H1 (cell line): ENCODE data around the gene SLC4A1.

Experiments
- GABPA ChIP-seq: IDR thresholded peaks from 2 replicates; pipeline ENCODE4 v1.6.1; 2011; ENCODE audit warnings: mild to moderate bottlenecking, low read length, moderate library complexity, borderline replicate concordance; ENCODE audit not compliant: insufficient read depth
- HDAC6 ChIP-seq: IDR thresholded peaks from one replicate; pipeline ENCODE4 v1.7.1; 2012; ENCODE audit warnings: low read depth, mild to moderate bottlenecking, inconsistent platforms, low read length, moderate library complexity
- JUN ChIP-seq: IDR thresholded peaks from 2 replicates; pipeline ENCODE4 v1.6.1; 2011; ENCODE audit warnings: low read depth, mild to moderate bottlenecking, improper control_type of control experiment, low read length
- MAX ChIP-seq: IDR thresholded peaks from 2 replicates; pipeline ENCODE4 v1.6.1; 2012; ENCODE audit warnings: inconsistent platforms
- PHF8 ChIP-seq: fragments of 200-600 bp; sonication (generic); conservative IDR thresholded peaks from 2 replicates; pipeline ENCODE4 v1.7.1; 2012; ENCODE audit warnings: low read depth, mild to moderate bottlenecking, inconsistent platforms, low read length, moderate library complexity
- POLR2A ChIP-seq, 2 experiments: IDR thresholded peaks; 1 replicate in 1 of 2; 2 replicates in 1 of 2; pipeline ENCODE4 v1.6.1; 2011; ENCODE audit warnings: low read depth in 2 of 2, low read length in 2 of 2, mild to moderate bottlenecking in 2 of 2; ENCODE audit errors: control extremely low read depth in 1 of 2
- POLR2AphosphoS5 ChIP-seq: IDR thresholded peaks from 2 replicates; pipeline ENCODE4 v1.6.1; 2011; ENCODE audit warnings: low read depth, low read length
- POU5F1 ChIP-seq: IDR thresholded peaks from 2 replicates; pipeline ENCODE4 v1.6.1; 2011; ENCODE audit warnings: low read depth, mild to moderate bottlenecking, low read length, moderate library complexity
- RAD21 ChIP-seq, 2 experiments: IDR thresholded peaks in 1 of 2; conservative IDR thresholded peaks in 1 of 2; 2 replicates each; pipeline ENCODE4 v1.6.1; 2011; ENCODE audit warnings: low read depth in 2 of 2, low read length in 2 of 2, improper control_type of control experiment in 1 of 2, inconsistent platforms in 1 of 2, mild to moderate bottlenecking in 1 of 2, moderate library complexity in 1 of 2
- TAF1 ChIP-seq: IDR thresholded peaks from 2 replicates; pipeline ENCODE4 v1.6.1; 2011; ENCODE audit warnings: mild to moderate bottlenecking, low read depth, low read length
- YY1 ChIP-seq: IDR thresholded peaks from 2 replicates; pipeline ENCODE4 v1.6.1; 2011; ENCODE audit warnings: low read depth, mild to moderate bottlenecking, low read length
- TF ChIP-seq, protein P1 (sequence below), 3 experiments: IDR thresholded peaks; 1 replicate in 2 of 3; 2 replicates in 1 of 3; pipeline versions ENCODE4 v1.5.1 to v1.6.1; 2011; ENCODE audit warnings: low read length in 3 of 3, mild to moderate bottlenecking in 3 of 3, inconsistent platforms in 2 of 3, low read depth in 1 of 3, moderate library complexity in 1 of 3; ENCODE audit not compliant: insufficient read depth in 1 of 3; ENCODE audit errors: control extremely low read depth in 1 of 3

GRCh38 chr17:44200478-44201155 is 67.3 kb downstream of the SLC4A1 start:
- TF ChIP-seq JUN = no peak
- TF ChIP-seq POU5F1 = no peak
- TF ChIP-seq TAF1 = 0 out of 2 replicates have a peak, but pooled peaks have one; percentile 50
- TF ChIP-seq GABPA = no peak
- TF ChIP-seq RAD21 (IDR thresholded peaks at IDR 0.05 in 1 of 2, conservative IDR thresholded peaks at IDR 0.05 in 1 of 2; ENCODE audit: low read depth in 2 of 2, low read length in 2 of 2) = no peak
- no peak; the same call in 1 of the 2 replicates for TF ChIP-seq POLR2AphosphoS5
- TF ChIP-seq PHF8 = peak; percentile 66
- TF ChIP-seq MAX = no peak
- peak in 1 of 2 experiments; percentile 75; a peak in 2 of 3 replicates for TF ChIP-seq POLR2A (IDR thresholded peaks at IDR 0.05; ENCODE audit: control extremely low read depth in 1 of 2, low read depth in 2 of 2, low read length in 2 of 2)
- no peak for TF ChIP-seq YY1
- no peak for TF ChIP-seq HDAC6
- TF ChIP-seq, protein P1, sequence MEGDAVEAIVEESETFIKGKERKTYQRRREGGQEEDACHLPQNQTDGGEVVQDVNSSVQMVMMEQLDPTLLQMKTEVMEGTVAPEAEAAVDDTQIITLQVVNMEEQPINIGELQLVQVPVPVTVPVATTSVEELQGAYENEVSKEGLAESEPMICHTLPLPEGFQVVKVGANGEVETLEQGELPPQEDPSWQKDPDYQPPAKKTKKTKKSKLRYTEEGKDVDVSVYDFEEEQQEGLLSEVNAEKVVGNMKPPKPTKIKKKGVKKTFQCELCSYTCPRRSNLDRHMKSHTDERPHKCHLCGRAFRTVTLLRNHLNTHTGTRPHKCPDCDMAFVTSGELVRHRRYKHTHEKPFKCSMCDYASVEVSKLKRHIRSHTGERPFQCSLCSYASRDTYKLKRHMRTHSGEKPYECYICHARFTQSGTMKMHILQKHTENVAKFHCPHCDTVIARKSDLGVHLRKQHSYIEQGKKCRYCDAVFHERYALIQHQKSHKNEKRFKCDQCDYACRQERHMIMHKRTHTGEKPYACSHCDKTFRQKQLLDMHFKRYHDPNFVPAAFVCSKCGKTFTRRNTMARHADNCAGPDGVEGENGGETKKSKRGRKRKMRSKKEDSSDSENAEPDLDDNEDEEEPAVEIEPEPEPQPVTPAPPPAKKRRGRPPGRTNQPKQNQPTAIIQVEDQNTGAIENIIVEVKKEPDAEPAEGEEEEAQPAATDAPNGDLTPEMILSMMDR (IDR thresholded peaks at IDR 0.05; ENCODE audit: control extremely low read depth in 1 of 3, insufficient read depth in 1 of 3, low read depth in 1 of 3, low read length in 3 of 3) = no peak
